GM19452 (cell line): ENCODE results near the gene CDC73.
"Not testable (repeated sequence)": the region's sequence is repeated elsewhere in the genome, so short reads cannot be mapped to it uniquely, and the experiment has no call there.

Source experiments
- ATAC-seq: cut with Tn5 transposase; IDR thresholded peaks from one replicate; pipeline ENCODE4 v1.9.1; 2021; ENCODE audit not compliant: unreplicated experiment

Gene CDC73

DNA sequence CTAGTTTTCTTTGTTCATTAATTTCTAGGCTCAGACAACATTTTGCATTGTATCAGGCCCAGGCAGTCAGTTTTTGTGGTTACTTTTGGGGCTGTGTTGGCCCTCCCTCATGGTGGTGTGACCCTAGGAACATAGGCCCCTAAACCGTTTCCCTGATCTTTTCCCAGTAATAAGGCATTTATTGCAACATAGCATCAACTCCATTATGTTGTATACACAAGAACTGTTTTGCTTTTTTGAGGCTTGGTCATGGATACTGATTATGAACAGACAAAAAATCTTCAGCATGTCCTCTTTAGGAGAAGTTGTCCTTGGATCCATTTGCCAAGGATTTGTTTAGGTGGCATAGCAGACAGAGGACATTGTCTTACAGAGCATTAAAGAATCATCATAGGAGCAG is 54.3 kb downstream of the CDC73 start:
- ATAC-seq: no peak

DNA sequence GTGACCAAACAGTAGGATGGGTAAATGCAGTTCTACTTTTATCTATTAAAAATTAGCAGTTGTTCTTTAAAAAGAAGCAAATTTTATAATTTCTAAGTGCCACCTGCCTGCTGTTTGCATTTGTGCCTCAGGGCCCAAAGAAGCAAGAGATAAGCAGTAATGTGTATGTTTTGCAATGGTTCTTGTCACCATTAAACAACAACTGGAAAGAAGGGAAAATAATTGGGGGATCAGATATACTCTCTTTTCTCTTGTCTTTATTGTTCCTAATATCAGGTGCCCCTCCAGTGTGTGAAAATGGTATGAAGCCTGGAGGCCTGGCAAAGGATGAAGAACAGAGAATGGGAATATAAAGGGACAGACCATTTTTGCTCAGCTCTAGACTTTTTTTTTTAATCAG is 55.0 kb downstream of the CDC73 start:
- no peak for ATAC-seq

DNA sequence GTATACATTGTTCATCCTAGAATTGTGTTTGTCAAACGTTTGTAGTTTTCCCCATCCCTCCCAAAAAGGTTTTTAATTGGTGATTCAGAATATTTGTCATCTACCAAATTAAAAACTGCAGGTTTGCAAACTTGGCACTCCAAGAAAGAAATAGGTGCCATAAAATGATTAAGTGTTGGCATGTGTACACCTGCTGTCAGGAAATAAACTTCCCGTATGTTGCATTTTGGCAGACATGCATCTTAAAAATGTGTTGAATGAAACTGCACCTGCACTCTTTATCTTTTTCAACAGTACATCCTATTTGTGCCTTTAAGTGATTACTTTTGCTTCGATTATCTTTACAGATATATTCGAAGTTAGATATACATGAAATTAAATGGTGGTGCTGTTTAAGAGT is 57.3 kb downstream of the CDC73 start:
- no peak for ATAC-seq

DNA sequence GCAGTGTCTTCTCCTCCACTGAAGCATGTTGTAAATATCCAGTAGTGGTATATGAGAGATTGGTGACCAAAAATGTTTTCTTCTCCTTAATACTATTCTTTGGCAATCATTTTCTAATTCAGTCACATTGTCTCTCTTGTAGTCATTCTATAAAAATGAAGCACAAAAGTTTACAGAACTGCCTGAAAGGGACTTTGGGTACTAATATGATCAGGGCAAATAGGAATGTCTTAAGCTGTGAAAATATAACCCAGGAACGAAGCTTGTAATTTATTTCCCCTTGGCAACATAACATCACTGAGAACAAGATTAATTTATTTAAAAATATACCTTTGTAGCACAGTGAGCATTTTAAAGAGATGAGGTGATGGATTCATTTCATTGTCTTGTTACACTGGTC is 59.7 kb downstream of the CDC73 start:
- no peak for ATAC-seq

DNA sequence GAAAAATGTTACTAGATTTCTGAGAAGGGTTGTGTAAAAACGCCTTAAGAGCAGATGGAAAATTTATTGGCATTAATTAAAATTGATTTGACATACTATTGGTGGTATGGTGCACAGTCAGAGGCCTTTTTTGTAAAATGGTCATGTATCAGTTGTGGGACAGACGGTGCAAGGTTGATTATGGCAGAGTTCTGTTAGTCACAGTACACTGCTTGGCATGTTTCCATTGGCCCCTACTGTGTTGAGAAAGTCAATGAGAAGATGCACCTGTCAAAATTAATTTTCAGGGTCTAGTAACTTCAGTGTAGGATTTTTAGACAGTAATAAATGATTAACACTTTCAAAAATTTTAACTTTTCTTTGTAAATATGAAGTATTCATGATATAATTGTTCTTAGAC is 60.2 kb downstream of the CDC73 start:
- no peak for ATAC-seq

- peak; percentile 73 for ATAC-seq
These were observed 61.3 kb downstream of the CDC73 start for GRCh38 chr1:193183019-193183627.

- no peak for ATAC-seq
These were observed 62.9 kb downstream of the CDC73 start for GRCh38 chr1:193184776-193185175.

GRCh38 chr1:193185211-193185610 is 63.4 kb downstream of the CDC73 start:
- no peak for ATAC-seq

GRCh38 chr1:193185901-193186731 is 64.3 kb downstream of the CDC73 start, which contains the start of gene B3GALT2:
Gene B3GALT2, minus strand, starts transcription at chr1:193186613. Its CDS starts 5,051 bp downstream, at chr1:193181562.
- no peak for ATAC-seq

DNA sequence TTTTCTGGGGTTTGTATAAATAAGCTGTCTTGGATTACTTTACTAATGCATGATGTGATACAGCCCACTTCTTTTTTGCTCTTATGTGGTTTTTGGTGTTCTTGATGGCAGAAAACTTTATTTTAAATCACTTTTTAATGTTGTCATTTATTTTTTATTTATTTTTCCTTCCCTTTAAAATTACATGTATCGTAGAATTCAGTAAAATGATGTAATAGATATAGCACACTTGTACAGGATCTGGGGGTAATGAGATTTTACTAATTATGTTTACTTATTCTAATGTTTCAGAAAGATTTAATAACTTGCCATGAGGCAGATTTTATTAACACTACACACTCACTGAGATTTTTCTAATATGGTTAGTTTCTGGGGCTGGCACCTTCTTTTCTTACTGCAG is 65.3 kb downstream of the CDC73 start:
- ATAC-seq: no peak

GRCh38 chr1:193188915-193189314 is 67.1 kb downstream of the CDC73 start:
- ATAC-seq: not testable (repeated sequence)

- no peak for ATAC-seq
These were observed 67.7 kb downstream of the CDC73 start for GRCh38 chr1:193189442-193190095.

DNA sequence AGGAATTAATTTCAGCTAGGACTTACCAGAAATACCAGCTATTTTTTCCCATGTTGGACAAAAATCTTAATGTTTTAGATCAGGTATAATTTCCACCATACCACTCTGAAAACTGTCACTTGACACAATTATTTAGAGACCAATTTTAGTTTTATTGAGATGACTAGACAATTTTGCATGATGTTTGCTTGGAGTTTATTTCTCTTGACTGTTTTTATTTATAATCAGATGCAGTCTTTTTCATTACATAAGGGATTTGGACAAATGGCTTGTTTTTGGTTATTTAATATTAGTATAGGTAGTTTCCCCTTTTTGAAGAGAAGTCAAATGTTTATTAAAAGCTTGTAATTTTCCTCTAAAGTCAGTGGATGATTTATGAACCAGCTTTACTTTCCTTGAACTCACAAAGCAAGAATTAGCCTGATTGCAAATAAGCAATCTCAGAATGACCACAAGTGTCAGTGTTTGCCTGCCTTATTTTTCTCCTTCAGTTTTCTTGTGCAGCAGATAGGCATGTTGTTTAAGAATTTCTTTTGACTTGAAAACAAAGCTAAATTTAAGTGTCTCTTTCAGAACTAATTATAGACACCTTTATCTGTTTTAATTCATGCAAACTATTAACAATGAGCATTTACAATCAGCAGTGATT is 68.4 kb downstream of the CDC73 start:
- ATAC-seq: no peak

DNA sequence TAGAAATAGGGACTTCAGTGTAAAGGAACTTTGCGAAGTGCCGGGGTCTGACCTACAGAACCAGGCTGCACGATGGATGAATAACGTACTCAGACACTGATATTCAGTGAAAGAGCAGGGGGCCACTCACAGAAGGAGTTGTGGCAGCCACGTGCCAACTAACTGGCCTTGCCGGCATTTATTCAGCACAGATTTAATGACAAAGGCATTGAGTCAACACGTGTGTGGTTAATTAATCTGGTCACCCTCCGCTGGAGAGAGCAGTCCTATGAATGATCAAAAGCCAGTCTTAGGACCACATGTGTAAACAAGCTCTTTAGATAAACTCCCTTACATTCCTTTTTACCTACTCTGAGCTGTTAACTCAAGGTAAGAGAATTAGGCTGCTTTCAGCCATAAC is 70.8 kb downstream of the CDC73 start:
- ATAC-seq: no peak

DNA sequence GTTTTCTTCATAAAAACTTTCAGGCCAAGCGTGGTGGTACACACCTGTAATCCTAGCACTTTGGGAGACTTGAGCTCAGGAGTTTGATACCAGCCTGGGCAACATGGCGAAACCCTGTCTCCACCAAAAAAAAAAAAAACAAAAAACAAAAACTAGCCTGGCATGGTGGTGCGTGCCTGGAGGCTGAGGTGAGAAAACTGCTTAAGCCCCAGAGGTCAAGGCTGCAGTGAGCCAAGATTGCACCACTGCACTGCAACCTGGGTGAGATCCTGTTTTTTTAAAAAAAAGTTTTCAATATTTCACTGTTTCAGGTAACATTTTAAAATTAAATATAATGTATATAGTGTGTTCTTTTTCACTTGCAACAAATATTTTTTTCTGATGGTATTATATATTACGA is 78.1 kb downstream of the CDC73 start:
- ATAC-seq: no peak

GRCh38 chr1:193201021-193201420 is 79.2 kb downstream of the CDC73 start:
- ATAC-seq: no peak

- ATAC-seq: no peak
These were observed 89.2 kb downstream of the CDC73 start for GRCh38 chr1:193210996-193211395.

DNA sequence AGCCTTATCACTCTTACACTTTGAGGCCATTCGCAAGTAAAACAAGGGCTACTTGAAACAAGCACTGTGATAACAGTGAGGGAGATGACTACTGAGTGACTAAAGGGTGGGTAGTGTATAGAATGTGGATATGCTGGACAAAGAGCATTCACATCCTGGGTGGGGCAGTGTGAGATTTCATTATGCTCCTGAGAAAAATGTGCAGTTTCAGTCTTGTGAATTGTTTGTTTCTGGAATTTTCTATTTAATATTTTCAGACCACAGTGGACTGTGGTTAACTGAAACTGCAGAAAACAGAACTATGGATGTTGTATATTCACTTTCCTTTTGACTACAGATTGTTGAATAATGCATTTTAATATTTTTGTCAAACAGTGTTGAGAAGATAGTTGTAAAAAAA is 89.7 kb downstream of the CDC73 start:
- ATAC-seq: peak; percentile 82

GRCh38 chr1:193212637-193213036 is 90.8 kb downstream of the CDC73 start:
- no peak for ATAC-seq

DNA sequence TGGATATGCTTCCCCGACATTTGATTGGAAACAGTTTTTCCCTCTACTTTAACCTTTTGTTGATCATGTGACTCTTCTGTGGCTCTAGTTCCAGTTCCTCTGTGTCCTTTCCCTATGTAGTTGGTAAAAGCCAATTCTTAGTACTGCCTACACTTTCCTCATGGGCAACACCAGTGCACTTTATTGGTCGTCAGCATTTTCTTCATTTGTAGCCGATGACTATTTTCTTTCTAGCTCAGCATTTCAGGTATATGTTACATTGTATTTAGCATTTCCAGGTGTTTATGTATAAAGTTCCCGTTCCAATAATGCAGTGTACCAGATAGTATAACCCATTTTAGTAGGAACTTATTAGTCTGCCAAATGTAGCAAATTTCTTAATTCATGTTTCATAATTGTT is 92.2 kb downstream of the CDC73 start:
- ATAC-seq: no peak

- ATAC-seq: no peak
These were observed 95.1 kb downstream of the CDC73 start for GRCh38 chr1:193216920-193217319.

- no peak for ATAC-seq
These were observed 97.6 kb downstream of the CDC73 start for GRCh38 chr1:193219391-193219790.
